SHP77 treated with DMSO at 0.1 percent for 48 hours (cell line): ENCODE results near the gene WASHC4.
"Not testable (repeated sequence)": the region's sequence is repeated elsewhere in the genome, so short reads cannot be mapped to it uniquely, and the experiment has no call there.

ENCODE experiments used
- DNase-seq: peaks from one replicate; lab custom pipeline; 2025; lab: John Stamatoyannopoulos, UW

The WASHC4 gene

DNA sequence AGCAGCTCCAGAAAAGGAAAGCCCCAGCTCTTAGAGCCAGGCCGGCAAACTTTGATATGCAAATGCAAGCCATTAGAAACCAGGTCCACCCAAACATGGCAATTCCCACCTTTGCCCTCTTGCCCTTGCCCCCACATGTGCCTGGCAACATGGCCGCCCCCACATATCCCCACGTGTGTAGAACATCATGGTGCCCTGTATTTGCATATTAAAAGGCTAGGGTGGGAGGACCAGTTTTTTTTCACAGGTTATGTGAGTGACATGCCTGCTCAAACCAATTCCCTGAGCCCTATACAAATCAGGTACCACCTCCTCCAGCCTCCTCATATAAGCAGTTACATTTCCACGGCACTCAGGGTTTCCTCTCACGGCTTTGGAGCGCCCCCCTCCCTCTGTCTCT lies 17.2 kb upstream of the WASHC4 start:
- DNase-seq = no peak

DNA sequence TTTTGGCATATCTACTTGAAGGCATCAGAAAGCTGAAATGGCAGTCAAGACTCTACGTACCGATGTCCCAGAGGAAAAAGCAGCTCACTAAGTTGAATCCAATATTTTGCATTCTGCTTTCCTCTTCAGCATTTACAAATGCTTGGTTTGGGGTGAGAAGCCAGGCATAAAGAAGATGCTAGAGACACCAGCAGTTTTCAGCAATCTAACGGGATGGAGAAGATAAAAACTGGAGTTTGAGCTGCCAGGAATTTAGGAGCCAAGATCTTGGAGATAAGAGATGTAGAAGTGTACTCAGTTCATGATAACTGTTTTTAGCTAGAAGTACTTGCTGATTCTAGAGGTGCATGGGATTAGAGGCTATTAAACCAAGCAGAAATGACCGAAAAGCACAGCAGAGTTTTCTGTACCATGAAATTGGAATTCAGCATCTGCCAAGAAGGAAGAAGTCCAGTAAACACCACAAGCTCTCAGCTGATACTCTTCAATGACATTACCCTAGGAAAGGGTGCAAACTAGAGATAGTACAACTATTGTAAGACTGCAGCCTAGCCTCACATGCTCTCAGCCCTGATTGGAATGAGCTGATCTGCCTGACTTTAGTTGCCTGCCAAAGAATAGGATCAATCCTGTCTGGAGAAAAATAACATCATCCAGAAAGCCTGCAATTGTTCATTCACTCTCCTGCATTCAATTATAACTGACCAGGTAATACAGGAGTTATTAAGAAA lies 15.9 kb upstream of the WASHC4 start:
- no peak for DNase-seq

DNA sequence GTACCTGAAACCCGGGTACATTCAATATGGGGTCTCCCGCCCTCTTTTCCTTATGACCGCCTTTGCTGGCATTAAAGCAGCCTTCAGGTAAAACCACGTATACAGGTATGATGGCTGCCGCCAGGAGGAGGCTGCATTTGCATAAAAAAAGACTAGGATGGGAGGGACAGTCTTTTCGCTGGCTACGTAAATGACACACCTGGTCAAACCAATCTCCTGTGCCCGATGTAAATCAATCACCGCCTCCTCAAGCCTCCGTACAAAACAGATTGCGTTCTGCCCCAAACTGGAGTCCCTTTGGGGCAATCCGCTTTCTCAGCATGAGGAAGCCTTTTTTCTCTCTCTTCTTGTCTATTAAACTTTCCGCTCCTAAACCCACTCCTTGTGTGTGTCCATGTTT lies 15.2 kb upstream of the WASHC4 start:
- DNase-seq = no peak

DNA sequence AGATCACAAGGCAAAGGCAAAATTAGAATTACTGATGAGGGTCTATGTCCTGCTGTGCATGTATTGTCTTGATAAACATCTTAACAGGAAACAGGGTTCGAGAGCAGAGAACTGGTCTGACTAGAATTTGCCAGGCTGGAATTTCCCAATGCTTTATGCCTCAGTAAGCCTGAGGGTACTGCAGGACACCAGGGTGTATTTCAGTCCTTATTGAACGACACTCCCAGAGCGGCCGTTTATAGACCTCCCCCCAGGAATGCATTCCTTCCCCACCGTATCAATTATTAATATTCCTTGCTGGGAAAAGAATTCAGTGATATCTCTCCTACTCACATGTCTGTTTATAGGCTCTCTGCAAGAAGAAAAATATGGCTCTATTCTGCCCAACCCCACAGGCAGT lies 12.2 kb upstream of the WASHC4 start:
- DNase-seq = not testable (repeated sequence)

DNA sequence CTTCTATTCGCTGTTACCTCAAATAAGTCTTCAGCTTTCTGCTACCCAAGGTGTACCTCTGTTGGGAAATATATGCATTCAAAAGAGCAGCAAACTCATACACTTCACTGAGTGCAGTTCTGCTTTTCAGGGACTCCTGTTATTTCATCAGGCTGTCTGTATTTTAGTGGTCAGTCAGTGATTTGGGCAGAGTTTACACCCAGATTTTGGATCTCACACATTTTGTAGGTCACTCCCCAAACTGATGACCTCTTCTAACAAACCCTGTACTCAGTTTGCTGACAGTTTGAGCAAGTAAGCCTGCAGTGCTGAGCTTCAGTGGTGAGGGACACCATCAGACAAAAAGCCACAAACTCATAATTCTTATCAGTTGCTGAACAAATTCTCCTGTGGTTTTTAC lies 8.2 kb upstream of the WASHC4 start:
- DNase-seq = no peak

DNA sequence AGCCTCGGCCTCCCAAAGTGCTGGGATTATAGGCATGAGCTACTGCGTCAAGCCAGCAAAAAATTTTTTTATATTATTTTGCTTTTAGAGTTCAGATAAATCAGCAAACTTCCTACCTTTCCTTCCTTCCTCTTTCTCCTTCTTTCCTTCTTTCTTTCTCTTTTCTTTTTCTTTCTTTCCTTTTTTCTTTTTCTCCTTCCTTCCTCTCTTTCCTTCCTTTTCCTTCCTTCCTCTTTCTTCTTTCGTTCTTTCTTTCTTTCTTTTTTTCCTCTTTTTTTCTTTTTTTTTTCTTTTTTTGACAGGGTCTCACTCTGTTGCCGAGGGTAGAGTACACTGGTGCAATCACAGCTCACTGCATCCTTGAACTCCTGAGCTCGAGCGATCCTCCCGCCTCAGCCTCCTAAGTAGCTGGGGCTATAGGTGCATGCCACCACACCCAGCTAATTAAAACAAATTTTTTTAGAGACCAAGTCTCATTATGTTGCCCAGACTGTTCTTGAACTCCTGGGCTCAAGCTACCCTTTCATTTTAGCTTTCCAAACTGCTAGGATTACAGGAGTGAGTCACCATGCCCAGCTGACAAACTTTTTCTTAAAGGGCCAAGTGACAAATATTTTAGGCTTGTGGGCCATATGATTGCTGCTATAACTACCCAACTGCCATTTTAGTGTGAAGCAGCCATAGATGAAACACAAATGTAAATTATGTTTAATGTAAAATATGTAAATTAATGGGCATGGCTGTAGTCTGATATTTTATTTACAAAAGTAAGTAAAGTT lies 7.1 kb upstream of the WASHC4 start:
- no peak for DNase-seq

DNA sequence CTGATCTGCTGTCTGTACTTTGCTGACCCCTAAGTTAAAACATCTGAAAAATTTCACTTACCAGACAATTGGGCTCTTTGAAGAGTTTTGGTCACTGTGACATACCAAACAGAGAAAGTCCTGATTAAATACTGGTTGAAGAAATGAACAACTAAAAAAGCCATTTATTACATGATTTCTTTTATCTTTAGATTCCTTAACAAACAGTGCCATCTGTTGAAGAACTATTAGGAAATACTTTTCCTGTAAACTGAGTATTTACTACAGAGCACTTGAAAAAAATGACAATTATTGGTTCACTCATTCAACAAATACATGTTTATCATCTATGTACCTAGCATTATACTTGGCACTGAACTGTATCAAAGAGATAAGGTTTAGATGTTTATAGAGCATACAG lies 6.5 kb upstream of the WASHC4 start:
- DNase-seq = no peak

DNA sequence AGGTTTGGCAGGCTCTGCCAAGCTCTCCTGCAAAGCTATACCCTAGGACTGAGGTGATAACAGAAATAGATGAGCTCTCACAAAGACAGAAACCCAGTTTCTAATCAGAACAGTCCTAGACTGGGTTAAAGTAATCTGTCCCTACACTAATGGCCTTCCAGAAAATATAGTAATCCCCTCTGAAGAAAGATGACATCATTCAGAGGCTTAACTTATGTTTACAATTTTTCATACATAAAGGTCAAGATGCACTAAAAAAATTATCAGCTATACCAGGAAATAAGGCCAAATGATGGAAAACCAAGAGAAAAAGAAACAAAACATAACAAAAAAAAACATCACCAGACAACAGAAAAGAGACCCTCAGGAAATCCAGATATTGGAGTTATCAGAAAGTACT lies 4.9 kb upstream of the WASHC4 start:
- DNase-seq = no peak

DNA sequence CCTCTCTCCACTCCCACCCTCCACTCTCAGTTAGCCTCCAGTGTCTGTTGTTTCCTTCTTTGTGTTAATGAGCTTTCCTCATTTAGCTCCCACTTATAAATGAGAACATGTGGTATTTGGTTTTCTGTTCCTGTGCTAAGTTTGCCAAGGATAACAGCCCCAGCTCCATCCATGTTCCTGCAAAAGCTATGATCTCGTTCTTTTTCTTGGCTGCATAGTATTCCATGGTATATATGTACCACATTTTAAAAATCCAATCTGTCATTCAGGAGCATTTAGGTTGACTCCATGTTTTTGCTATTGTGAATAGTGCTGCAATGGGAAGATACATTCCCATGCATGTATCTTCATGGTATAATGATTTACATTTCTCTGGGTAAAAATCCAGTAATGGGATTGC lies 2.8 kb upstream of the WASHC4 start:
- DNase-seq = no peak

DNA sequence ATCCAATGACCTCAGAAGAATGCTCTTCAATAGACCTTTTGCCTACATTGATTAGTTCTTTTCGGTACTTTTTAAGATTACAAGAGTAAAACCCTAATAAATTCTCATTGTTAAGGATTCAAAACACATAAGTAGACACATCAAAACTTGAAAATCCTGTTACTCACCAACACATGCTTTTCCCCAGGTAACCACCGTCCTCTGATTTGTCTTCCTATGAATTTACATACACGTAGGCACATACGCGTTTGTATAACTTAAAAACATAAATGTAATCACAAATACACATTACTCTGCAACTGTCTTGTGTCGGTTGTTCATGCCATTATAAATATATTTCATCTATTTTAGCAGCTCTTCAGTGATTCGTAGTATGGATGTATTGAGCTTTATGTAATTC lies 910 bp upstream of the WASHC4 start:
- DNase-seq = no peak

DNA sequence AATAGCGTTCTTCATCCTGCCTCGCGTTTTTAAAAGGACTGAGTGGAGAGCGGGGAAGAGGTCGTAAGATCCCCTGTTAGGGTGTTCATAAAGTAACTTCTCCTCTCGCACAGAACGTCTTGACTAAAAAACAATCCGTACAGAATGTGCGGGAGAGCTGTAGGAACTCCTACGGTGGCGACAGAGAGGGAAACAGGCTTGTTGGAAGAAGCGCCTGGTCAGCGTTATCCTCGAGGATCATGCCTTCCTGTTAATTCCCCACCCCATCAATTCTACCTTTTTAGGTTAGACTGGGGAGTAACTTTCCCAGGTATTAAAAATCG lies 399 bp upstream of the WASHC4 start:
- DNase-seq = no peak

DNA sequence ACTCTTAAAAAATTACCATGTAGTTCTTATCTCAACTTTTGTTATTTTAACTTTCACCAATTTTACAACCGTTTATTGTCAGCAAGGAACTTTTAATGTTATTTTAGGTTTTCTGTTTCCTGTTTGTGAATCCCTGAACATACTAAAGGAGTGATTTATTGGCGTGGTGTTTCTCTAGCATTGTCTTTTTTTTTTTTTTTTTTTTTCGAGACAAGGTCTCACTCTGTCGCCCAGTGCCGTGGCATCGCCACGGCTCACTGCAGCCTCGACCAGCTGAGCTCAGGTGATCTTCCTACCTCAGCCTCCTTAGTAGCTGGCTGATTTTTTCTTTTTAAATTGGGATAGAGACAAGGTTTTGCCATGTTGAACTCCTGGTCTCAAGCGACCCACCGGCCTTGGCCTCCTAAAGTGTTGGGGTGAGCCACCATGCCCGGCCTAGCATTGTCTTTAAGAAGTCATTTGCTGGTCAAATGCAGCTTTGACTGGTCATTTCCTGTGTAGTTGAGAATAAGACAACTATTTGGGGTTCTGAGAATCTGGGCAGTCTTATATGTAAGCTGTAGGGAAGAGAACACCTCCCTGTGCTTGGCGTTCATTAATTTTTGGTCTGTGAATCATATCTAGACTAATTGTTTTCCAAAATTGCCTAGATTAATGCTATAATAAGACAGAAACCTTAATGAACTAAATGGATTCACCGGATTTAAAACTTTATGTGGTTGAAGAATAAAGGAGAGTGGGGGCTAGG lies 2.1 kb downstream of the WASHC4 start:
- no peak for DNase-seq

DNA sequence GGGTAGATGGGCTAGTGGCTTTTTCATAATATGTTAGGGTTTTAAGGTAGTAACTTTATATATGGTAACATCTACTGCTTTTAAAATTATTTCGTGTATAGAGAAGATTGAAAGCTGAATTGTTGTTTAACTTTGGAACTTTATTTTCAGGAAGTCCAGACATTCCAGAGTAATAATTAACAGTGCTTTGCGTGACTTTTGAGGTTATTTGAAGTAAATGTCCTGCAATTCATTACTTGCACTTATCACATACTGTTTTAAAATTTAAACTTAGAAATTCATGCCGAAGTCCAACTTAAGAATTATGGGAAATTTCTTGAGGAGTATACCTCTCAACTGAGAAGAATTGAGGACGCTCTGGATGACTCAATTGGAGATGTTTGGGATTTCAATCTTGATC lies 3.3 kb downstream of the WASHC4 start:
- no peak for DNase-seq

DNA sequence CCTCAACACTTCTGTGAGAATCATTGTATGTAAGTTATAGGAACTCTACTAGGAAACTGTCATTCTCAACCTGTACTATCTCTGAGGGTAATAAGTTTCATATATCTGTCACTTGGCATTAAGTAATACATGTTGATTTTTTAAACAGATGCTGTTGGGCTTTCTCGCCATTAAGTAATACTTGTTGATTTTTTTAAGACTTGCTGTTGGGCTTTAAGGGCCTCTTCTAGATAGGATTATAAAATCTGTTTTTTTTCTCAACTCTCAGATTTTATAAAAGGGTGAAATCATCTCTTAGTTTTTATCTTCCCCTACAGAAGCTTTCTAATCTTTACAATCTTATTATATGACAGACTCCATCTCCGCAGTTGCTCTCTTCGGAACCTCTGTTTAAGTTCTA lies 5.6 kb downstream of the WASHC4 start:
- DNase-seq = no peak

DNA sequence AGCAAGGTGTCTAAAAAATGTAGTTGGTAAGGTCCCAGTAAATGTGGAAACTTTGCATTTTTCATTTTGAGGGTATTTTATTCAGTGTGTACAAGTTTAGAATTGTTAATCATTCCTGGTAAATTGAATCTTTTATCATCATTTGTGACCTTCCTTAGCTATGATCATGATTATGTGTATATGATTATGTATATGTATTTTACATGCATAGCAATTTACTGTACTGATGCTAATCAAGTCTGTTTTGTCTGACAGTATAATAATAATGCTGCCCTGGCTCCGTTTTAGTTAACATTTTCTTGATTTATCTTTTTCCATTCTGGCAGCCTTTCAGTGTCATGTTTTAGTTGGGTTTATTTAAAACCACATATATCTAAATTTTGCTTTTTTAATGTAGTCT lies 9.4 kb downstream of the WASHC4 start:
- no peak for DNase-seq

DNA sequence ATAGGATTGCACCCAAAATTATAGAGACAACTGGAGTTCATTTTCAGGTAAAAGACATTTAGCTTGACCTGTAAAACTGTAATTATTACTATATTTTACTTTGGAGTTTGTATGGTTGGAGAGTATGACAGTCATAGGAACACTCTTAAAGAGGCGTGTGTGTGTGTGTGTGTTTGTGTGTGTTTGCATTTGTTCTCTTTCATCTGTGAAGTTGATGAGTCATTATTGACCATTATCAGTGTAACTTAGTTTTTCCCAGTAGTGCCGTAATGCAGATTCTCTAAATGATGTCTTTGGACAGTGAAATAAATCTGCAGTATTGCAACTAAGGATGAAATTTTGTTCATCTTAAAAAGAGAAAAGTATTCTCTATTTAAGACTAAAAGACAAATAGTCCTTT lies 13.0 kb downstream of the WASHC4 start:
- no peak for DNase-seq

DNA sequence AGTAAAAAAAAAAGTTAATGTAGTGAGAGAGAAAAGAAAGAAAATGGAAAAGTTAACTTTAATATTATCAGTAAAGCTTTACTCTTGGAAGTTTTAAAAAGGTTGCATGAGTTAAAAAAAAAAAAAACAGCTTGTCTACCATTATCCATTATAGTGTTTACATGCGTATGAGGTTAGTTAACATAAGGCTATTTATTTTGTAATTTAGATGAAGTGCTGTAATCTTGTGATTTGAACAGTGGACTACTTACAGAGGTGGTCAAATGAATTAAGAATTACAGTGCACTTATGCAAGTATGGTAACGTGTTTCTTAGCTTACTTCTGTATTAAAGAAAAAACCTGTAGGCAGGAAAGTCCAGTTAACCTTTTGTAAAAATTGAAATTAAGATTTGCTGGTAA lies 30.7 kb downstream of the WASHC4 start:
- DNase-seq = no peak

DNA sequence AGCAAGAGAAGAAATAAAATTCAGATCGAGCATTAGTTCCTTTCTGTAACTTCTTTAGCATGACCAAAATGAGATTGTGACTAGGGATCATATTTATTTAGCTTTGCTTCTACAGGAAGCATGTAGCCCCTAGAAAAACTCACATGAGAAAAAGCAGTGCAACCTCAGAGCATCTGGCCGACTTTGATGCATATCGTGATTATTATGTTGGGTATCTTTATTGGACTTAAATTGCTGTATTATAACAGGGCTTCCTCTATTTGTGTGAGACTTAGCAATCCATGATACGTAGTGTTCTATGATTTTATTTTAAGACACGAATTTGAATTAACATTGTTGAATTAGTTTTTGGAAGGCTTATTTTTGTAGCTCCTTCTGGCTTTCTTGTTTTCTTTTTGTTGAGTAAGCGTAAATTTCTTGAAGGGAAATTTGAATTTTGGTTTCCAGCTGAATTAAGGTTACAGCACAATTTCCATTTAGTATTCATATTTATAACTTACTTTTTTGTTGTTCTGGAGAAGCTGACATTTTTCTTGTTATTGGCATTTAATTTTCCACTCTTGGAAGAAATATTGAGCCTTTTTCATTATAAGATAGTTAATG lies 33.9 kb downstream of the WASHC4 start:
- no peak for DNase-seq

DNA sequence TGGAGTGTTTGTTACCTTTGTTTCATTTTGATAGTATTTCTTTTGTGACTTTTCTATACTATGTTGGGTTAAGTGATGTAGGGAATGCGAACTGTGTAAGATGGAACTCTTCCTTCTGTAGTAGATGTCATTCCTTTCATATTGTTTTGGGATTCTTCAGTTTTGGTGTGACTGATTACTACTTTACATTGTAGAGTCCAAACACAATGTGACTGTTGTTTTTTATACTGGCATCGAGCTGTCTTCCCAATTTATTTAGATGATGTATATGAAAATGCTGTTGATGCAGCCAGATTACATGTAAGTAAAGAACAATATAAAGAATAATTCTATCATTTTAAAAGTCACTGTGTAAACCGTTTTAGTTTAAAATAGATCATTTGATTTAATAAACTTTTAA lies 34.7 kb downstream of the WASHC4 start:
- no peak for DNase-seq

DNA sequence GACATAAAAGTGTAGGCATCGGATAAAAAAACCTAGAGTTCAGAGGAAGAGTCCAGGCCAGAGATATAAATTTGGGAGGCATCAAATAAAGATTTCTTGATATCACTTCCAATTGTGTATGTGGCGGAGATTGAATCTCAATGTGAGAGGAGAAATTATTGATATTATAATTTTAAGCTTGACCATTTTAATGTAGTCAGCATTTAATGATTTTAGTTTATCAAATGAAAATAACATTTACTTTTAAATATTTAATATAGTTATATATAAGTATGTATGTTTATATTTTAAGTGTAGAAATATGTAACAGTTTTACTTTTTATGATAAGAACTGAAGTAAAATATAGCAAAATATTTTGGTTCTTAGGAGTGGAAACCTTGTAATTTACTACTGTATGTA lies 48.7 kb downstream of the WASHC4 start:
- DNase-seq = no peak

DNA sequence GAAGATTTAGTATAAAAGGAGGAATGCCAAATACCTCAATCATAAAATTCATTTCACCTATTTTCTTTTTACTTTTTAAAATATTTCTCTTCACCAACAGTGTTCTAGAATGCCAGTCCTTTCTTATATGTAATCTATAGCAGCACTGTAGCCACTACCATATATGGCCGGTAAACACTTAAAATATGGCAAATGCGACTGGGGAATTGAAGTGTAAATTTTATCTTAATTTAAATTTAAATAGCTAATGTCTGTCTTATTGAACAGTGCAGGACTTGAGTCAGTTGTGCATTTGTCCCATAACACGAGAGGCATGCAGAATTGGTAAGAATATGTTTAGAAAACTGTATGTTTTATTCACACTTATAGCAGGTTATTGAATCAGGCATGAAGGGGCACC lies 50.1 kb downstream of the WASHC4 start:
- no peak for DNase-seq

DNA sequence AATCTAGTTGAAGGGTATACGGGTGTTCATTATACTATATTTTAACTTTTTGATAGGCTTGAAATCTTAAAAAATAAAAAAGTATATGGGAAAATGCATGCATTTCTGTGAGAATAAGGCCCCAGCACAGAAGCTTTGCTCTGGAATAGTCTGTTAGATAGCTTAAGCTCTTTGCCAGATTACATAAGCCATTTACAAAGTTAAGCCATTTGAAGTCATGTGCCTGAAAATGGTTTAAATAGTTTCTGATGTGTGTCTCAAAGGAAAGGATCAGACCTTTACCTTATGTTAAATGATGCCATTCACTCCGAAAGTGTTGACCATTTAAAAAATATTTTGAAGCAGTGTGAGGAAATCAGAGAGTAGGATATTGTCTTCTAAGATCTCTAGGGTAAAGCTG lies 51.3 kb downstream of the WASHC4 start:
- DNase-seq = no peak

DNA sequence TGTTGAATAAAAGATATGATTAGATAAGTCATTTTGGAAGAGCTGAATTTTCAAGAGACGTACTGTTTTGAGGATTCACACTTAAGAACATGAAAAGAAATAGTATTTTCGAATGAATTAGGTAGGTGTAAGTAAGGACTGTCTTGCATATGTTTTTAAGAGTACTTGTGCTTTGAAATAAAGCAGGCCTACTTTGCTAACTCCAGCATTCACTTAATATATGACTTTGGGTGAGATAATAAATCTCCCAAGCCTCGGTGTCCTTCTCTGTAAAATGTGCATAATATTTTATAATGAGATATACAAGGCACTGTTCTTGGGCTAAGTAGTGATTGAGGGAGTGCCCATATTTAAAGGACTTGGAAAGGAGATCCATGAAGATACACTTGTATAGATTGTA lies 54.6 kb downstream of the WASHC4 start:
- no peak for DNase-seq
